ENCODE measurements around the gene UGDH. TPM values are rescaled to one million over a fixed set of nuclear protein-coding genes. Genes with fewer than 3 reads are reported as not detected.

The UGDH gene
- total and polyA plus RNA-seq, 9 of the 15 experiments (the other 6 are each of a cell fraction or from before 2014, with no cell fraction given): 5.5 to 21.7 (median 16.2) TPM

- FAIRE-seq (peak; percentile 51), DNase-seq (ENCODE audit: extremely low read depth in 1 of 4, low spot score in 3 of 4) (peak in 1 of 4 experiments; percentile 45), ATAC-seq (no peak; the same call in 2 of the 3 replicates)
- CTCF ChIA-PET (ENCODE audit: low intra/inter-chr PET ratio): no interaction called here
- POLR2A ChIA-PET: no interaction called here
- H3K9me1 ChIP-seq (ENCODE audit: control insufficient read depth, insufficient read depth, low read length): no peaks in the 10 kb centered on the region
- no peaks in the 10 kb centered on the region for H3K79me2 ChIP-seq (ENCODE audit: control insufficient read depth, insufficient read depth, low read length)
- H3K4me2 ChIP-seq (ENCODE audit: insufficient read depth, low read length): no peak overlapping the region
- intact Hi-C loops (cut with micrococcal nuclease): no loop called here
- 36% methylated on average over 6 of the region's 6 CpGs for WGBS (ENCODE audit: insufficient coverage, low coverage, missing lambda C conversion rate)
- no peaks in the 10 kb centered on the region for H3K36me3 ChIP-seq (ENCODE audit: control insufficient read depth, insufficient read depth, low read length)
- peaks cover 0 to 7% of the 10 kb centered on the region in 2 experiments; a peak in 2 of 5 replicates for H3K4me1 ChIP-seq (replicated peaks in 1 of 2; ENCODE audit: control insufficient read depth in 2 of 2, insufficient read depth in 2 of 2, low read length in 2 of 2)
- no peak overlapping the region for H3K9ac ChIP-seq (ENCODE audit: insufficient read depth in 1 of 2, low read depth in 2 of 2, low read length in 2 of 2)
- H2AFZ ChIP-seq (ENCODE audit: low read depth, low read length): no peak overlapping the region
- no peak overlapping the region; the same call in 2 of the 3 replicates for H3K27ac ChIP-seq (ENCODE audit: extremely low read depth, low read depth, low read length)
- no peaks in the 10 kb centered on the region for H3K27me3 ChIP-seq (ENCODE audit: control insufficient read depth in 2 of 2, insufficient read depth in 2 of 2, low read length in 2 of 2)
- no peaks in the 10 kb centered on the region for H4K20me1 ChIP-seq (replicated peaks; ENCODE audit: control insufficient read depth, insufficient read depth, low read length)
- in situ Hi-C loops (cut with MboI): no loop called here
- H3K4me3 ChIP-seq: no peak overlapping the region
- H3K9me3 ChIP-seq (replicated peaks; ENCODE audit: control insufficient read depth, insufficient read depth, low read depth, low read length): peaks cover 2% of the 10 kb centered on the region; the same call in 1 of the 2 replicates
- no TSS peak for BruUV-seq (replicated peaks)
- TF ChIP-seq MAFF (IDR thresholded peaks at IDR 0.05; ENCODE audit: low read length) (no peak), CBFA2T2 (conservative IDR thresholded peaks at IDR 0.05) (peak; percentile 66), ZNF512 (tag; IDR thresholded peaks at IDR 0.05) (no peak), TEAD4 (IDR thresholded peaks at IDR 0.05; ENCODE audit: low read length) (peak; percentile 64), TEAD4 (CRISPR knock-in tag; IDR thresholded peaks at IDR 0.05; ENCODE audit: borderline replicate concordance) (no peak), CBFA2T3 (IDR thresholded peaks at IDR 0.05) (peak; percentile 71), TCF3 (CRISPR knock-in tag; IDR thresholded peaks at IDR 0.05) (peak; percentile 78), ADNP (tag; IDR thresholded peaks at IDR 0.05) (peak; percentile 58; the same call in 1 of the 2 replicates), CBX3 (IDR thresholded peaks at IDR 0.05; ENCODE audit: borderline replicate concordance in 1 of 2, low read length in 2 of 2) (peak in 1 of 2 experiments; percentile 83; a peak in 2 of 3 replicates), ESRRA (IDR thresholded peaks at IDR 0.05; ENCODE audit: borderline replicate concordance, low read depth) (peak; percentile 70), BCOR (IDR thresholded peaks at IDR 0.05) (0 out of 2 replicates have a peak, but pooled peaks have one; percentile 17), SOX6 (IDR thresholded peaks at IDR 0.05) (peak; percentile 30; the same call in 1 of the 2 replicates), MTA2 (IDR thresholded peaks at IDR 0.05; ENCODE audit: low read depth) (peak; percentile 49; the same call in 1 of the 2 replicates), CCNT2 (IDR thresholded peaks at IDR 0.05; ENCODE audit: borderline replicate concordance, extremely low read depth, insufficient read length, low read depth, low read length) (peak; percentile 26), TAL1 (IDR thresholded peaks at IDR 0.05) (peak; percentile 73), ZFP1 (CRISPR knock-in tag; IDR thresholded peaks at IDR 0.05) (no peak), TRIM24 (IDR thresholded peaks at IDR 0.05) (peak; percentile 26 to 71; a peak in 3 of 4 replicates), TEAD1 (CRISPR knock-in tag; IDR thresholded peaks at IDR 0.05) (0 out of 4 replicates have a peak, but pooled peaks of 1 of the 2 experiments have one; percentile 46), ZBTB12 (CRISPR knock-in tag; IDR thresholded peaks at IDR 0.05) (no peak), SMARCA4 (IDR thresholded peaks at IDR 0.05) (0 out of 2 replicates have a peak, but pooled peaks have one; percentile 18), NCOR1 (IDR thresholded peaks at IDR 0.05) (peak; percentile 60), HNRNPH1 (optimal IDR thresholded peaks at IDR 0.05; ENCODE audit: low read depth, low read length) (no peak), ARID1B (IDR thresholded peaks at IDR 0.05) (peak; percentile 79), TRIM28 (IDR thresholded peaks at IDR 0.05) (peak; percentile 92)
These were observed 42.5 kb downstream of the UGDH start for GRCh38 chr4:39484582-39485272.
